GM23338 (cell line): Measurements from ENCODE around the gene OLFML2B. TPM values are rescaled to one million over a fixed set of nuclear protein-coding genes. Genes with fewer than 3 reads are reported as not detected.

Experiments
- CTCF ChIP-seq, 2 experiments: fragments of 200-600 bp in 1 of 2; sonication (generic) in 1 of 2; conservative IDR thresholded peaks; 2 replicates each; pipeline versions ENCODE4 v1.5.1 to v1.6.1; 2016 to 2017; ENCODE audit warnings: antibody characterized with exemption in 2 of 2, low read depth in 2 of 2, mild to moderate bottlenecking in 2 of 2, moderate library complexity in 1 of 2
- ETS1 ChIP-seq: IDR thresholded peaks from 2 replicates; pipeline ENCODE4 v1.6.1; 2016; ENCODE audit warnings: antibody characterized with exemption
- EZH2 ChIP-seq: fragments of 200-600 bp; sonication (generic); IDR thresholded peaks from one replicate; pipeline ENCODE4 v1.8.0; 2017; ENCODE audit warnings: antibody characterized with exemption, mild to moderate bottlenecking, low read depth; ENCODE audit not compliant: unreplicated experiment
- JUNB ChIP-seq: IDR thresholded peaks from one replicate; pipeline ENCODE4 v1.6.1; 2016; ENCODE audit warnings: antibody characterized with exemption; ENCODE audit not compliant: unreplicated experiment
- NANOG ChIP-seq: IDR thresholded peaks from 2 replicates; pipeline ENCODE4 v1.6.1; 2016; ENCODE audit warnings: antibody characterized with exemption, borderline replicate concordance
- ZNF114 ChIP-seq: fragments of 250-450 bp; sonication (Bioruptor Pico); IDR thresholded peaks from 2 replicates; pipeline ENCODE4 v1.5.0; 2020; ENCODE audit warnings: mild to moderate bottlenecking, moderate library complexity
- ZNF331 ChIP-seq: fragments of 250-450 bp; sonication (Bioruptor Pico); IDR thresholded peaks from 2 replicates; pipeline ENCODE4 v1.5.0; 2020; ENCODE audit warnings: low read depth, mild to moderate bottlenecking, moderate library complexity
- ZNF462 ChIP-seq: fragments of 250-450 bp; sonication (Bioruptor Pico); IDR thresholded peaks from 2 replicates; pipeline ENCODE4 v1.5.0; 2020; ENCODE audit warnings: mild to moderate bottlenecking, moderate library complexity
- polyA plus RNA-seq: library from polyadenylated mRNA; unstranded; fragments of >200 nt; fragmentation: Nextera tagmentation; extraction: Ambion mirVana; gene quantifications from 2 replicates; pipeline ENCODE4 v1.2.1, GENCODE V29; 2016
- total RNA-seq: library from RNA; depleted of rRNA; stranded (reverse); fragments of >200 nt; shearing (Covaris generic); gene quantifications from 2 replicates; pipeline ENCODE4 v1.2.3, GENCODE V29; 2014

The OLFML2B gene
- total and polyA plus RNA-seq, 2 experiments from 2014 or later, result 2.9 to 4.3 TPM

GRCh38 chr1:161966067-161966466 lies 57.6 kb downstream of the OLFML2B start (continued):
- no peak for TF ChIP-seq ZNF462 (CRISPR knock-in tag)
- no peak for TF ChIP-seq CTCF (conservative IDR thresholded peaks at IDR 0.05; ENCODE audit: low read depth in 2 of 2)
- TF ChIP-seq EZH2, result no peak
- no peak for TF ChIP-seq NANOG
- TF ChIP-seq ZNF331 (CRISPR knock-in tag), result no peak
- no peak for TF ChIP-seq ZNF114
- no peak for TF ChIP-seq ETS1
- no peak for TF ChIP-seq JUNB
